DOHH2 (cell line): ENCODE results near the gene TSC2.
"Not testable (repeated sequence)": the region's sequence is repeated elsewhere in the genome, so short reads cannot be mapped to it uniquely, and the experiment has no call there.

Experiments
- EZH2phosphoT487 ChIP-seq: fragments of 200-600 bp; sonication (generic); IDR thresholded peaks from 2 replicates; pipeline ENCODE4 v1.6.1; 2017; ENCODE audit warnings: borderline replicate concordance, mild to moderate bottlenecking, antibody characterized with exemption, low read length, moderate library complexity, mixed read lengths
- TF ChIP-seq, protein P1 (sequence below): fragments of 200-600 bp; sonication (generic); IDR thresholded peaks from one replicate; pipeline ENCODE4 v1.5.1; 2014; ENCODE audit warnings: antibody characterized with exemption, mild to moderate bottlenecking, low read depth, low read length; ENCODE audit not compliant: poor library complexity, severe bottlenecking

DNA sequence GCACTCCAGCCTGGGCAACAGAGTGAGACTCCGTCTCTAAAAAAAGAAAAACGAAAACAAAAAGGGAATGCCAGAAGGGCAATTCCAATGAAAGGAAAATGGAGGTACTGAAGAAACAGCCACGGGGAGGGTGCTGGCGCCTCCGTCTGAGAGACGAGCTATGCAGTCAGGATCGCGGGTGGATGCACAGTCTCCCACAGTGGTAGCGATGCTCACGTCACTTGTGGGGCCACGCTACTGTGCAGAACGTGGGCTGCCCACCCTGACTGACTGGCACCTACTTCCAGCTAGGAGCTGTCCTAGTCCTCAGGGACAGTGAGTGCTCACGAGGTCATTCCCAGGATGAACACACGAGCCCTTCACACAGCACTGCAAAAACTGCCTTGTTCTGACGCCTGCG, 53.8 kb downstream of the TSC2 start:
- TF ChIP-seq, protein P1, sequence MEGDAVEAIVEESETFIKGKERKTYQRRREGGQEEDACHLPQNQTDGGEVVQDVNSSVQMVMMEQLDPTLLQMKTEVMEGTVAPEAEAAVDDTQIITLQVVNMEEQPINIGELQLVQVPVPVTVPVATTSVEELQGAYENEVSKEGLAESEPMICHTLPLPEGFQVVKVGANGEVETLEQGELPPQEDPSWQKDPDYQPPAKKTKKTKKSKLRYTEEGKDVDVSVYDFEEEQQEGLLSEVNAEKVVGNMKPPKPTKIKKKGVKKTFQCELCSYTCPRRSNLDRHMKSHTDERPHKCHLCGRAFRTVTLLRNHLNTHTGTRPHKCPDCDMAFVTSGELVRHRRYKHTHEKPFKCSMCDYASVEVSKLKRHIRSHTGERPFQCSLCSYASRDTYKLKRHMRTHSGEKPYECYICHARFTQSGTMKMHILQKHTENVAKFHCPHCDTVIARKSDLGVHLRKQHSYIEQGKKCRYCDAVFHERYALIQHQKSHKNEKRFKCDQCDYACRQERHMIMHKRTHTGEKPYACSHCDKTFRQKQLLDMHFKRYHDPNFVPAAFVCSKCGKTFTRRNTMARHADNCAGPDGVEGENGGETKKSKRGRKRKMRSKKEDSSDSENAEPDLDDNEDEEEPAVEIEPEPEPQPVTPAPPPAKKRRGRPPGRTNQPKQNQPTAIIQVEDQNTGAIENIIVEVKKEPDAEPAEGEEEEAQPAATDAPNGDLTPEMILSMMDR: not testable (repeated sequence)
- not testable (repeated sequence) for TF ChIP-seq EZH2phosphoT487
